ENCODE results near the gene ADAMTSL3. TPM values are rescaled to one million over a fixed set of nuclear protein-coding genes. Genes with fewer than 3 reads are reported as not detected.

Gene ADAMTSL3
- total RNA-seq, 1 donor = 0.72 TPM

- peak; percentile 66 for DNase-seq (ENCODE audit: insufficient read length, low spot score, missing footprints)
- Histone ChIP-seq H3K79me2 (ENCODE audit: insufficient read depth, low read length) (no peaks in the 10 kb centered on the region), H3K9me3 (ENCODE audit: low read depth, low read length) (no peaks in the 10 kb centered on the region), H3K27ac (ENCODE audit: low read depth, low read length) (no peak overlapping the region), H2AFZ (ENCODE audit: low read length) (no peak overlapping the region), H3K4me2 (ENCODE audit: insufficient read depth, low read length) (no peak overlapping the region), H3K4me1 (ENCODE audit: insufficient read depth, low read length) (no peaks in the 10 kb centered on the region), H4K20me1 (ENCODE audit: insufficient read depth, low read length) (no peaks in the 10 kb centered on the region), H3K4me3 (ENCODE audit: insufficient read depth, low read length) (no peak overlapping the region), H3K27me3 (ENCODE audit: insufficient read depth, low read length) (peaks cover 23% of the 10 kb centered on the region), H3K36me3 (ENCODE audit: insufficient read depth, low read length) (no peaks in the 10 kb centered on the region)
- TF ChIP-seq CTCF (IDR thresholded peaks at IDR 0.05; ENCODE audit: extremely low read depth, low read depth, low read length) = no peak
Measured at GRCh38 chr15:83652626-83653204, 1.2 kb upstream of the ADAMTSL3 start.

- Histone ChIP-seq H3K27me3 (ENCODE audit: insufficient read depth, low read length) (peaks cover 23% of the 10 kb centered on the region), H3K4me3 (ENCODE audit: insufficient read depth, low read length) (no peak overlapping the region), H4K20me1 (ENCODE audit: insufficient read depth, low read length) (no peaks in the 10 kb centered on the region), H2AFZ (ENCODE audit: low read length) (no peak overlapping the region), H3K27ac (ENCODE audit: low read depth, low read length) (no peak overlapping the region), H3K9me3 (ENCODE audit: low read depth, low read length) (no peaks in the 10 kb centered on the region), H3K36me3 (ENCODE audit: insufficient read depth, low read length) (no peaks in the 10 kb centered on the region), H3K4me2 (ENCODE audit: insufficient read depth, low read length) (no peak overlapping the region), H3K4me1 (ENCODE audit: insufficient read depth, low read length) (no peaks in the 10 kb centered on the region), H3K79me2 (ENCODE audit: insufficient read depth, low read length) (no peaks in the 10 kb centered on the region)
- DNase-seq (ENCODE audit: insufficient read length, low spot score, missing footprints) = no peak
- TF ChIP-seq CTCF (IDR thresholded peaks at IDR 0.05; ENCODE audit: extremely low read depth, low read depth, low read length) = no peak
Measured at GRCh38 chr15:83653288-83653638, 660 bp upstream of the ADAMTSL3 start.

- Histone ChIP-seq H3K27ac (ENCODE audit: low read depth, low read length) (no peak overlapping the region), H3K4me2 (ENCODE audit: insufficient read depth, low read length) (no peak overlapping the region), H3K36me3 (ENCODE audit: insufficient read depth, low read length) (no peaks in the 10 kb centered on the region), H3K27me3 (ENCODE audit: insufficient read depth, low read length) (peaks cover 23% of the 10 kb centered on the region), H4K20me1 (ENCODE audit: insufficient read depth, low read length) (no peaks in the 10 kb centered on the region), H3K79me2 (ENCODE audit: insufficient read depth, low read length) (no peaks in the 10 kb centered on the region), H2AFZ (ENCODE audit: low read length) (no peak overlapping the region), H3K4me3 (ENCODE audit: insufficient read depth, low read length) (no peak overlapping the region), H3K9me3 (ENCODE audit: low read depth, low read length) (no peaks in the 10 kb centered on the region), H3K4me1 (ENCODE audit: insufficient read depth, low read length) (no peaks in the 10 kb centered on the region)
- peak; percentile 90 for DNase-seq (ENCODE audit: insufficient read length, low spot score, missing footprints)
- no peak for TF ChIP-seq CTCF (IDR thresholded peaks at IDR 0.05; ENCODE audit: extremely low read depth, low read depth, low read length)
Measured at GRCh38 chr15:83654379-83655236, 685 bp downstream of the ADAMTSL3 start.

GRCh38 chr15:83655237-83655616, 1.3 kb downstream of the ADAMTSL3 start:
- no peaks in the 10 kb centered on the region for H3K36me3 ChIP-seq (ENCODE audit: insufficient read depth, low read length)
- DNase-seq (ENCODE audit: insufficient read length, low spot score, missing footprints) = peak; percentile 65
- H3K27ac ChIP-seq (ENCODE audit: low read depth, low read length) = no peak overlapping the region
- peaks cover 23% of the 10 kb centered on the region for H3K27me3 ChIP-seq (ENCODE audit: insufficient read depth, low read length)
- H3K4me2 ChIP-seq (ENCODE audit: insufficient read depth, low read length) = no peak overlapping the region
- no peaks in the 10 kb centered on the region for H3K79me2 ChIP-seq (ENCODE audit: insufficient read depth, low read length)
- no peak overlapping the region for H2AFZ ChIP-seq (ENCODE audit: low read length)
- H4K20me1 ChIP-seq (ENCODE audit: insufficient read depth, low read length) = no peaks in the 10 kb centered on the region
- H3K4me3 ChIP-seq (ENCODE audit: insufficient read depth, low read length) = no peak overlapping the region
- no peak for TF ChIP-seq CTCF (IDR thresholded peaks at IDR 0.05; ENCODE audit: extremely low read depth, low read depth, low read length)
- no peaks in the 10 kb centered on the region for H3K4me1 ChIP-seq (ENCODE audit: insufficient read depth, low read length)
- no peaks in the 10 kb centered on the region for H3K9me3 ChIP-seq (ENCODE audit: low read depth, low read length)
